WTC11 (cell line): ENCODE measurements around the gene CREBBP.

ENCODE experiments used
- IRF2 ChIP-seq: sonication (generic); formaldehyde crosslinking; IDR thresholded peaks from 2 replicates; pipeline ENCODE4 v1.8.0; 2022; ENCODE audit warnings: low read depth, missing genetic modification reagents, borderline replicate concordance
- TF ChIP-seq, protein P1 (sequence below): sonication (generic); formaldehyde crosslinking; conservative IDR thresholded peaks from 2 replicates; pipeline ENCODE4 v1.8.1; 2023; ENCODE audit warnings: mild to moderate bottlenecking, low read depth, missing genetic modification reagents, moderate library complexity
- TF ChIP-seq, protein P2 (sequence below): fragments of 200-600 bp; IDR thresholded peaks from 2 replicates; pipeline ENCODE4 v1.8.0; 2022; ENCODE audit warnings: antibody characterized with exemption
- TF ChIP-seq, protein P3 (sequence below): sonication (generic); formaldehyde crosslinking; IDR thresholded peaks from 2 replicates; pipeline ENCODE4 v1.8.1; 2023; ENCODE audit warnings: mild to moderate bottlenecking, missing genetic modification reagents

DNA sequence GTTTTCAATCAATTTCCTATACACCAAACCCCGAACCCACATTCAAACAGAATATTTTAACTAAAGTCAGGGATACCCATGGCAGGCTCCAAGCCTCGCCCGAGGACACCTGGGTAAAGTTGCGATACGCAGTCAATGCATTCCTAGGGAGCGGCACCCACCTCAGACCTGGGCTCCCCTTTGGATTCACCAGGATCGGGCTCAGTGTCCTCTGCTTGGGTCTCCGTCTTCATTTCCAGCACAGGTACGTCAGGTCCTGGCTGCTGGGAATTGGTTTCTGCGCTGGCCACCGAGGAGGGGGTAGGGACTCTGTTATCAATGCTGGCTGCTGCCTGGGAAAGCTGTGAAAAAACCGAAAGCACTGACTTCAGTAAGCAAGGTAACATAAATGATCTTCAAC lies 111.5 kb downstream of the CREBBP start:
- TF ChIP-seq, protein P1, sequence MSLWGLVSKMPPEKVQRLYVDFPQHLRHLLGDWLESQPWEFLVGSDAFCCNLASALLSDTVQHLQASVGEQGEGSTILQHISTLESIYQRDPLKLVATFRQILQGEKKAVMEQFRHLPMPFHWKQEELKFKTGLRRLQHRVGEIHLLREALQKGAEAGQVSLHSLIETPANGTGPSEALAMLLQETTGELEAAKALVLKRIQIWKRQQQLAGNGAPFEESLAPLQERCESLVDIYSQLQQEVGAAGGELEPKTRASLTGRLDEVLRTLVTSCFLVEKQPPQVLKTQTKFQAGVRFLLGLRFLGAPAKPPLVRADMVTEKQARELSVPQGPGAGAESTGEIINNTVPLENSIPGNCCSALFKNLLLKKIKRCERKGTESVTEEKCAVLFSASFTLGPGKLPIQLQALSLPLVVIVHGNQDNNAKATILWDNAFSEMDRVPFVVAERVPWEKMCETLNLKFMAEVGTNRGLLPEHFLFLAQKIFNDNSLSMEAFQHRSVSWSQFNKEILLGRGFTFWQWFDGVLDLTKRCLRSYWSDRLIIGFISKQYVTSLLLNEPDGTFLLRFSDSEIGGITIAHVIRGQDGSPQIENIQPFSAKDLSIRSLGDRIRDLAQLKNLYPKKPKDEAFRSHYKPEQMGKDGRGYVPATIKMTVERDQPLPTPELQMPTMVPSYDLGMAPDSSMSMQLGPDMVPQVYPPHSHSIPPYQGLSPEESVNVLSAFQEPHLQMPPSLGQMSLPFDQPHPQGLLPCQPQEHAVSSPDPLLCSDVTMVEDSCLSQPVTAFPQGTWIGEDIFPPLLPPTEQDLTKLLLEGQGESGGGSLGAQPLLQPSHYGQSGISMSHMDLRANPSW = no peak
- no peak for TF ChIP-seq IRF2
- TF ChIP-seq, protein P2, sequence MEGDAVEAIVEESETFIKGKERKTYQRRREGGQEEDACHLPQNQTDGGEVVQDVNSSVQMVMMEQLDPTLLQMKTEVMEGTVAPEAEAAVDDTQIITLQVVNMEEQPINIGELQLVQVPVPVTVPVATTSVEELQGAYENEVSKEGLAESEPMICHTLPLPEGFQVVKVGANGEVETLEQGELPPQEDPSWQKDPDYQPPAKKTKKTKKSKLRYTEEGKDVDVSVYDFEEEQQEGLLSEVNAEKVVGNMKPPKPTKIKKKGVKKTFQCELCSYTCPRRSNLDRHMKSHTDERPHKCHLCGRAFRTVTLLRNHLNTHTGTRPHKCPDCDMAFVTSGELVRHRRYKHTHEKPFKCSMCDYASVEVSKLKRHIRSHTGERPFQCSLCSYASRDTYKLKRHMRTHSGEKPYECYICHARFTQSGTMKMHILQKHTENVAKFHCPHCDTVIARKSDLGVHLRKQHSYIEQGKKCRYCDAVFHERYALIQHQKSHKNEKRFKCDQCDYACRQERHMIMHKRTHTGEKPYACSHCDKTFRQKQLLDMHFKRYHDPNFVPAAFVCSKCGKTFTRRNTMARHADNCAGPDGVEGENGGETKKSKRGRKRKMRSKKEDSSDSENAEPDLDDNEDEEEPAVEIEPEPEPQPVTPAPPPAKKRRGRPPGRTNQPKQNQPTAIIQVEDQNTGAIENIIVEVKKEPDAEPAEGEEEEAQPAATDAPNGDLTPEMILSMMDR = no peak
- TF ChIP-seq, protein P3, sequence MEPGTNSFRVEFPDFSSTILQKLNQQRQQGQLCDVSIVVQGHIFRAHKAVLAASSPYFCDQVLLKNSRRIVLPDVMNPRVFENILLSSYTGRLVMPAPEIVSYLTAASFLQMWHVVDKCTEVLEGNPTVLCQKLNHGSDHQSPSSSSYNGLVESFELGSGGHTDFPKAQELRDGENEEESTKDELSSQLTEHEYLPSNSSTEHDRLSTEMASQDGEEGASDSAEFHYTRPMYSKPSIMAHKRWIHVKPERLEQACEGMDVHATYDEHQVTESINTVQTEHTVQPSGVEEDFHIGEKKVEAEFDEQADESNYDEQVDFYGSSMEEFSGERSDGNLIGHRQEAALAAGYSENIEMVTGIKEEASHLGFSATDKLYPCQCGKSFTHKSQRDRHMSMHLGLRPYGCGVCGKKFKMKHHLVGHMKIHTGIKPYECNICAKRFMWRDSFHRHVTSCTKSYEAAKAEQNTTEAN = no peak
